ENCODE measurements around the gene GALNT10.

DNA sequence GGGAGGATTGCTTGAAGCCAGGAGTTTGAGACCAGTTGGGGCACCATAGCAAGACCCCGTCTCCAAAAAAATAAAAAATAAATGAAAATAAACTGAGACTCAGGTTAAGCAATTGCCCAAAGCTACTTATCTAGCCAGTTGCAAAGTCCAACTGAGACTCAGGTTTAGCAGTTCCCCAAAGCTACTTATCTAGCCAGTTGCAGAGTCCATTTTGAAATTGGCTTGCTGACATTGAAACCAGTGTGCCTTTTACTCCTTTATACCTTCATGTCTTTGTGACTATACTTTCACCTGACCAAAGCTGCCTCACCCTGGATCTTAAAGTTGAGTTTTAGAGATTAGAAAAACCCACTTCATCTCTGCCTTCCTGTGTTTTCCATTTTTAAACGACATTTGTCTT lies 66.5 kb downstream of the GALNT10 start:
- TF ChIP-seq SMC3 (IDR thresholded peaks at IDR 0.05) (no peak), SREBF2 (IDR thresholded peaks at IDR 0.05) (no peak), REST (IDR thresholded peaks at IDR 0.05) (no peak), RCOR1 (IDR thresholded peaks at IDR 0.05; ENCODE audit: low read depth, low read length) (no peak), NFE2L2 (conservative IDR thresholded peaks at IDR 0.05; ENCODE audit: low read length) (no peak), BHLHE40 (IDR thresholded peaks at IDR 0.05; ENCODE audit: low read depth, low read length) (no peak), EP300 (IDR thresholded peaks at IDR 0.05) (no peak), ELK1 (IDR thresholded peaks at IDR 0.05; ENCODE audit: low read depth, low read length) (no peak), RNF2 (IDR thresholded peaks at IDR 0.05; ENCODE audit: borderline replicate concordance, low read depth) (no peak), EHMT2 (IDR thresholded peaks at IDR 0.05; ENCODE audit: low read depth) (no peak)
- TF ChIP-seq, protein P1, sequence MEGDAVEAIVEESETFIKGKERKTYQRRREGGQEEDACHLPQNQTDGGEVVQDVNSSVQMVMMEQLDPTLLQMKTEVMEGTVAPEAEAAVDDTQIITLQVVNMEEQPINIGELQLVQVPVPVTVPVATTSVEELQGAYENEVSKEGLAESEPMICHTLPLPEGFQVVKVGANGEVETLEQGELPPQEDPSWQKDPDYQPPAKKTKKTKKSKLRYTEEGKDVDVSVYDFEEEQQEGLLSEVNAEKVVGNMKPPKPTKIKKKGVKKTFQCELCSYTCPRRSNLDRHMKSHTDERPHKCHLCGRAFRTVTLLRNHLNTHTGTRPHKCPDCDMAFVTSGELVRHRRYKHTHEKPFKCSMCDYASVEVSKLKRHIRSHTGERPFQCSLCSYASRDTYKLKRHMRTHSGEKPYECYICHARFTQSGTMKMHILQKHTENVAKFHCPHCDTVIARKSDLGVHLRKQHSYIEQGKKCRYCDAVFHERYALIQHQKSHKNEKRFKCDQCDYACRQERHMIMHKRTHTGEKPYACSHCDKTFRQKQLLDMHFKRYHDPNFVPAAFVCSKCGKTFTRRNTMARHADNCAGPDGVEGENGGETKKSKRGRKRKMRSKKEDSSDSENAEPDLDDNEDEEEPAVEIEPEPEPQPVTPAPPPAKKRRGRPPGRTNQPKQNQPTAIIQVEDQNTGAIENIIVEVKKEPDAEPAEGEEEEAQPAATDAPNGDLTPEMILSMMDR (IDR thresholded peaks at IDR 0.05), result no peak
- TF ChIP-seq, protein P2, sequence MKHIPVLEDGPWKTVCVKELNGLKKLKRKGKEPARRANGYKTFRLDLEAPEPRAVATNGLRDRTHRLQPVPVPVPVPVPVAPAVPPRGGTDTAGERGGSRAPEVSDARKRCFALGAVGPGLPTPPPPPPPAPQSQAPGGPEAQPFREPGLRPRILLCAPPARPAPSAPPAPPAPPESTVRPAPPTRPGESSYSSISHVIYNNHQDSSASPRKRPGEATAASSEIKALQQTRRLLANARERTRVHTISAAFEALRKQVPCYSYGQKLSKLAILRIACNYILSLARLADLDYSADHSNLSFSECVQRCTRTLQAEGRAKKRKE (CRISPR knock-in tag; IDR thresholded peaks at IDR 0.05; ENCODE audit: low read depth), result no peak
